NOMO-1 treated with dmso at 0.1 percent for 144 hours (cell line): Measurements from ENCODE around the gene ZNF275.
"Not testable (repeated sequence)": the region's sequence is repeated elsewhere in the genome, so short reads cannot be mapped to it uniquely, and the experiment has no call there.

Source experiments
- DNase-seq: peaks from one replicate; lab custom pipeline; 2025; ENCODE audit not compliant: unreplicated experiment; lab: John Stamatoyannopoulos, UW

ZNF275 gene

DNA sequence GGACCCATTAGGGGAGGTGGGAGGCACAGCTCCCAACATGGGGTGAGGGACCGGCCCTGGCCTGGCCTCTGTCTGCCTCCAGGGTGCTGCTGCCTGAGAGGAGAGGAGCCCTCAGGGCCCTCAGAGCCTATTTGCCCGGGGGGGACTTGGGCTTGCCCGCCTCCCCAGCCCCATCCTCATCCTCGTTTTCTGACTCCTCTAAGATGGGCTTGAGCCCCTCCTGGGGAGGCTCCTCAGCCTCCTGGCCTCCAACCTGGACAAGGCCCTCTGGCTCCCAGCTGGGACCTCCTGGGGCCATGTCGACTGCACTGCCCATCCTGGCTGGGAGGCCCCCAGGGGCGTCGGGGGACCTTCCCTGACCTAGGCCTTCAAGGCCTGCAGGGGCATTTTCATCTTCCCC lies 15.1 kb upstream of the ZNF275 start:
- DNase-seq, result no peak

DNA sequence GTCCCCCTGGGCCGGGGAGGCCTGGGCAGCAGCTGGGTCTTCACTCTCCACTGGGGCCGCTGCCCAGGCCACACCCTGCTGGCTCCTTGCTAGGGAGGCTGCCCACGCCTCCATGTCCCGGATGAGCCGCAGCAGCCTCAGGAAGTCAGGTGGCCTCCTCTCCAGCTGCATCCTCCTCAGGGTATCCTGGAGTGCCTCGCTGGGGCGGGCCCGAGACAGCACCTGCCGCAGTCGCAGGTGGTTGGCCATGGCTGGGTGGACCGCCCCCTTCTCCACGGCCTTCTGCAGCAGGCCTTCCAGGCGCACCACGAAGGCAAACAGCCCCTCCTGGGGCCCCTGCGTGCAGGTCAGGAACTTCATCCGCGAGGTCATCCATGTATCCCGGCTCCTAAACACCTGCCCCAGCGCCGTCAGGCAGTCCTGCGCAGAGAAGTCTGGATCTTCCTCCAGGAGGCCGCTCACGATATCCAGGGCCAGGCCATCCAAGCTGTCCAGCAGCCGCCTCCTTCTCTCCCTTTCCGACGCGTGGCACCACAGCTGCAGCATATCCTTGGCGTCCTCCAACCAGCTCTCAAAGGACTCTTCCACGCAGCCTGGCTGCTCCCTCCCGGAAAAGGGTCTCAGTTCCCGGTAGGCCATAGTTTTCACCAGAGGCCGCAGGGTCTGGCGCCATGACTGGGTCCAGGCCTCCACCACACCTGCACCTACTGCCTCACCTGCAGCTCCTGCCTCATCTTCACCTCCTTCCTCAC lies 14.5 kb upstream of the ZNF275 start:
- DNase-seq, result no peak

DNA sequence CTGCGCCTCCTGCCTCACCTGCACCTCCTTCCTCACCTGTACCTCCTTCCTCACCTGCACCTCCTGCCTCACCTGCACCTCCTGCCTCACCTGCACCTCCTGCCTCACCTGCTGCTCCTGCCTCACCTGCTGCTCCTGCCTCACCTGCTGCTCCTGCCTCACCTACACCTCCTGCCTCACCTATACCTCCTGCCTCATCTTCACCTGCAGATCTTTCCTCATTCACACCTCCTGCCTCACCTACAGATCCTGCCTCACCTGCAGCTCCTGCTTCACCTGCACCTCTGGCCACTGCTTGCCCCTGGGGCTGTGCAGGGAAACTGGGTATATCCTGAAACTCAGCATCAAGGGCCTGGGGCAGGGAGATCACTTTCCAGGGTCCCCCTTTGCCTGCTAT lies 13.9 kb upstream of the ZNF275 start:
- not testable (repeated sequence) for DNase-seq

DNA sequence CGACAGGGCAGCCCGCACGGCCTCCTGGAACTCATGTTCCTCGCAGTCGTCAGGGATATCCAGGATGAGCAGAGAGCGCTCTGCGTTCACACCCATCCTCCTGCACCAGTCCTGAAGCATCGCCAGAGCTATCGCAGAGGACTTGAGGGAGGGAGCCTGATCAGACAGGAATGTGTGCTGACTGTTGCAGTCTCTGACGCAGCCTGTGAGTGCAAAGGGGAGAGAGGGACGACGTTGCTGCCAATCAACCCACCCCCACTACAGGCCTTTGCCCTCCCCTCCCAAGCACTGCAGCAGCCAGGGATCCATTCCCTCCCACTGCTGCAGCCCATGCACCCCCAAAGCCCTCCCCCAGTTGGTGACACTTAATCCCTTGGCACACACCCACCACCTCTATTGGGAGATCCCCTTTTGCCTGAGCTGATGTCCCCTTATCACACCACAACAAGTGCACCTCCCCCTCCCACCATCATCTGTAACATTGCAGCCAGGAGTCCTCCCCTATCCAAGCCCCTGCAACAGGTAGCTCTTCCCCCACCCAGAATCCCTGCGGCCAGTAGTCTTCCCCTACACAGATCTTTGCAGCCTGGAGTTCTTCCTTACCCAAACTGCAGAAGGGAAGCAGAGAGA lies 13.3 kb upstream of the ZNF275 start:
- no peak for DNase-seq

DNA sequence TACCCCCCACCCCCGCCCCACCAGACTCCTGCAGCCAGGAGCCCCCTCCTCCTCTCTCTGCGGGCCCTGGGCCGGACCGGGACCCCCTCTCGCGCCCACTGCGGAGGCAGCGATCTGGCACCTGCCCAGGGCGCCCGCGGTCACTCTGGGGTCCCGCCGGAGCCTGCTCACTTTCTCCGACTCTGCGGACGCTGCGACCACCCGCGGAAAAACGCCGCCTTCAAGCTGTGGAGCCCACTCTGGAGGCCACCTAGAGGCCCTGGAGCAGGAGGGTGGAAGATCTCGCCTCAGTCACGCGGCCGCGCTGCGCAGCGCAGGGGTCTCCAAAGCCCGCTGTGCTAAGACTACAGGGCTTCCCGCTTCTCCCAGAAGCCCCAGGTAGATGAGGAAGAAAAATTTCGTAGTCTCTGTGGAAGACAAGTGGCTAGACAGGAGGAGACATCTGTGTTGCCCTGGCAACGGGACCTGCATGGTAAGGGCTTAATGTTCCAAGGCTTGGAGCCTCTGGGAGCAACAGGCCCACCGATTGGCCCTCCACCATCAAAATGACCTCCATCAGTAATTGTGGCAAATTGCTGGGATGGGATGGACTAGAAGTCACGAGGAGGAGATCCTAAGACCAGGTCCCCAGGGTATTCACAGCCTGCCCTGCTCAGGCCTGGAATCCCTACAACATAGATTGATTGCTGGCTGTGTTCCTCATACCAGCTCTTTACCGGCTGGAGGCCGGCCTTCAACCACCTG lies 12.4 kb upstream of the ZNF275 start, which contains the start of gene PNMA6F:
TSS of gene PNMA6F (minus strand) at position 387 of the 744 bp plus-strand sequence. CDS start 1,093 bp downstream, outside the sequence.
- DNase-seq, result no peak

DNA sequence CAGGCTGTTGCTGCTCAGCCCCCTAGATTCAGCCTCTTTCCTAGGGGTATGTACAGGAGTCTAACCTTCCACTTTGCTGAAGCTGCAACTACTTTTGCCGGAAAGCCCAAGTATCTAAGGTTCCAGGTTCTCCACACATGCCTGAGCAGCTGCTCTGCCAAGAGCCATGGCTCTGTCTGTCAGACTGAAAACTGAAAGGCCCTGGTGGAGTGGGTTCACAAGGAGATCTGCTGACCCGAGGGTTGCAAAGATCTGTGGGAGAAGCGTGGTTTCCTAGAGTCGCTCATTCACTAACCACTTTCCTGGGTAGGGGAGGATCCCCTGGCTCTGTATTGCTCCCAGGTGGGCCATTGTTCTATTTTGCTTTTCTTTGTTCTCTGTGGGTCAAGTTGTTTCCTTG lies 6.4 kb upstream of the ZNF275 start:
- DNase-seq, result no peak

DNA sequence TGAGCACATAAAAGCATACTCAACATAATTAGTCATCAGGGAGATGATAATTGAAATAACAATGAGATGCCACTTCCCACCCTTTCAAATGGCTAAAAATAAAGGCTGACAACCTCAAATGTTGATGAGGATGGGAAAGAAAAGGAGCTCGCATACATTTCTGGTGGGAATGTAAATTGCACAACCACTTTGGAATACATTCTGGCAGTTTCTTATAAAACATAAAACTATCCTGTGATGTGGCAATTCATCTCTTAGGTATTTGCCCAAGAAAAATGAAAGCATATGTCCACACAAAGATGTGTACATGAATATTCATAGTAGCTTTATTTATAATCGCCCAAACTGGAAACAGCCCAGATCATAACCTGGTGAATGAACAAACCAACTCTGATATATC lies 687 bp upstream of the ZNF275 start:
- DNase-seq, result no peak

DNA sequence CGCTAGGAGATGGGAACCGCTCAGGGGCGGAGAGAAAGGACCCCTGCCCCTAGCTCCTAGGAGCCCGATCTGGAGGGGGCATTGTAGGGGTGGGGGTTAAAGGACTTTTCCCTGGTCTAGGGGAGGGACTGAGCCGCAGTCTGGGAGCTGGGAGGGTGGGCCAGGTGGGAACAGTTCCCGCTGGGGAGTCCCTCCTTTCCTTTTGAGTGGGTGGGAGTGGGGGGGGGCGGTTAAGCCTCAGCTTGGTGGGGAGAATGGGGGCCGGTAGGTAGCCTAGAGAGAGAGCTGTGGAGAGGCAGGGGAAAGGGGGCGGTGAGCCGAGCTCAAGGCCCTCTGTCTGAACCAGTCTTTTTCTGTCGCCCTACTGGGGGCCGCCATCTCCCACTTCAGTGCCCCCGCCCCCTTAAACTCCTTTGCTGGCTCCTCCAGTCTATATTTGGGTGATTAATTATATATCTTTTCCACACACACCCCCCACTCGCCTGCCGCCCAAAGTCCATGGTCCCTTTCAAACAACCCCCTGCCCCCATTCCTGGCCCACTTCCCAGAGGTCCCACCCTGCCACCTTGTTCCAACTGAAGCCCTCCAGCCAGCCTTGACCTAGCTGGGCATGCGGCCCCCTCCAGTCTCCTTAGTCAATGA lies 822 bp downstream of the ZNF275 start:
- DNase-seq, result no peak

DNA sequence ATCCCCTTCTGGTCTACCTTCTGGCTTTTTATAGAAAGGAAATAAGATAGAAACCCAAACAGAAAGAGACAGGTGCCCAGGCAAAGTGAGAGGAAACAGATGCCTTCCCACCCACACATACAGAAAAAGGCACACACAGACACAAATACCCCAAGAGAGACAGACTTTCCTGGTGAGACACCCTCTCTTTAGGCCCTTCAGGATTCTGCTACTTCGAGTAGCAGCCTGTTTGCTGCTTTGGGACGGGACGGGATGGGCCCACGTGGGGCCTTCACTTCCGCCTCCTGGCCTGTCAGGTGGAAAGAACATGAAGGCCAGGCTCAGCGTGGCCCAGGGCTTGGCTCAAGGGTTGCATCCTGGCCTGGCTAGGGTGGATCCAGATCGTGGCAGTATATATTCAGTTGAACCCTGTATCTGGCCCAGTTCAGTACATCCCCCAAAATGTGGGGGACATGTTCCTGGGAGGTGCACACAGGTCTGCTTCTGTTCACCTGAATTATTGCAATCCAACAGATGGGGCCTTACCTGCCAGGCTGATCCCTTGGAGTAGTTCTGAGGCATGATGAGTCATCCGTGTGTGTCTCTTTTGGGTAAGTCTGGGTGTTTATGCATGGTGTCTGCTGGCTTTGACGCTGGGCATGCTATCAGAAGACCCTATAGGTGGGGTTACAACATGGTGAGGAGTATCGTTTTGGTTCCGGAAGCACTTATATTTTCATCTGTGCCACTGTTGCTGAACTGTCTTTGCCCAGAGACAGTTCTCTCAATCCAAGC lies 2.4 kb downstream of the ZNF275 start:
- no peak for DNase-seq

DNA sequence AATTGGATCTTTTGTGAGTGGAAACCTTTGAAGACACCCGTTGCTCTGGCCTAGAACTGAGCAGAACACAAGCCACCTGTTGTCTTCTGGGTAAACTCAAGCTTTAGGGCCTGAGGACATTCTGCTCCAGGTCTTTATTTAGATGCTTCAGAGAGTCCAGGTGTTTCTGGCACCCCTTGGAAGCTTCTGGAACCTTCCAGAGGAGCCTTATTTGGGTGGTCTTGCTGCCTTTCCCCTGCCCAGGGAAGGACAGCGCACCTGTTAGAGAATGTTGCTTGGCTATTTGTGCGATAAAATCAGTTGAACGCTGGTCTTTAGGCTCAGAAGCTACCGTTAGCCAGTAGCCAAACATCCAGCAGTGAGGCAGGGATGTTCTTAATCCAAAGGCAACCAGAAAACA lies 3.0 kb downstream of the ZNF275 start:
- no peak for DNase-seq

DNA sequence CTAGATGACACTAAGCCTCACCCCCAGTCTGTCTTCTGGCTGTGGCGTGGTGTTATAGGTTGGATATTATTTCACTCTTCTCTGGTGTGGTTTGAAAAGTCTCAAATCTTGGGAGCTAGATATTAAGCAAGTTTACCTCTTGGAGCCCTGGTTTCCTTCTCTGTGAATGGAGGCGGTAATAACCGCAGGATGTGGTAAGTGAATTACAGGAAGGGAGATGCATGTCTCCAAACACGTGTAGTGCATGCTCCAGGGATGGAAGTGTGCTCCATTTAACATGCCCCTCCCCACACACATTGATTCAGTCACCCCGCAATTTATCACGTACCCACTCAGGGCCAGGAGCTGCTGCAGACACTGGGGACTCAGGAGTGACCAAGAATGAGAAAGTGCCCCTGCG lies 4.9 kb downstream of the ZNF275 start:
- no peak for DNase-seq

DNA sequence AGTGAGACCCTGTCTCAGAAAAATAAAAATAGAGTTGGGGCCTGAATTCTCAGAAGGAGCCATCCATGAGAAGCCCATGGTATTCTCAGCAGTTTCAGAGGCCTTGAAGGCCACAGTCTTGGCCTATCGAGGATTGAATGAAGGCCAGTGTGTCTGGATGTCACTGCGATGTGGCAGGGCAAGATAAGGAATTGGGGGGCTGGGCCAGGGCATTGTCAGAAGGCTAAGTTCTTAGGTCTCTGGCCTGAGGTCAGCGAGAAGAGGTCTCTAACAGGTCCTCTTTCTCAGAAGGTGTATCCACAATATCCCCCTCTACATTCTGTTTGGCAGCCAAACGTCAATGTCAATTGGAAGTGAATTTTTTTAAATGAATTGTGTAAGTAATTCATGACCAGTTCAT lies 5.7 kb downstream of the ZNF275 start:
- no peak for DNase-seq

DNA sequence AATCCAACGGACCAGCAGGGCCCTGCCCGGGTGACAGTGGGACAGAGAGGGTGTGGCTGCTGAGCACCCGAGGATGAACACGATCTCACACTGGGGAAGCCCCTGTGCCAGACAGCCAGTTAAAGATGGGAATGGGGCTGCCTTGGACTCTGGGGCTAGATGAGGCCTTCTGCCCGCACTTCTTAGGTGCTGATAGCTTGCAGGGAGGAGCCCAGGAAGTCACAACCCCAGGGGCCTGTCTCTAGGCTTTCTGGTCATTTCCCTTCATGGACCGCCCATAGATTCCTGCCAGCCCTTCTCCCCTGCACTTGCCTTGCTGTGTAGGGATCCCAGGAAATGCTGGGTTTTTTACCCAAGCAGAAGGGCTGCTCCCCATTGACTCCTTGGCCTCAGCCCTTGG lies 6.2 kb downstream of the ZNF275 start:
- DNase-seq, result no peak

DNA sequence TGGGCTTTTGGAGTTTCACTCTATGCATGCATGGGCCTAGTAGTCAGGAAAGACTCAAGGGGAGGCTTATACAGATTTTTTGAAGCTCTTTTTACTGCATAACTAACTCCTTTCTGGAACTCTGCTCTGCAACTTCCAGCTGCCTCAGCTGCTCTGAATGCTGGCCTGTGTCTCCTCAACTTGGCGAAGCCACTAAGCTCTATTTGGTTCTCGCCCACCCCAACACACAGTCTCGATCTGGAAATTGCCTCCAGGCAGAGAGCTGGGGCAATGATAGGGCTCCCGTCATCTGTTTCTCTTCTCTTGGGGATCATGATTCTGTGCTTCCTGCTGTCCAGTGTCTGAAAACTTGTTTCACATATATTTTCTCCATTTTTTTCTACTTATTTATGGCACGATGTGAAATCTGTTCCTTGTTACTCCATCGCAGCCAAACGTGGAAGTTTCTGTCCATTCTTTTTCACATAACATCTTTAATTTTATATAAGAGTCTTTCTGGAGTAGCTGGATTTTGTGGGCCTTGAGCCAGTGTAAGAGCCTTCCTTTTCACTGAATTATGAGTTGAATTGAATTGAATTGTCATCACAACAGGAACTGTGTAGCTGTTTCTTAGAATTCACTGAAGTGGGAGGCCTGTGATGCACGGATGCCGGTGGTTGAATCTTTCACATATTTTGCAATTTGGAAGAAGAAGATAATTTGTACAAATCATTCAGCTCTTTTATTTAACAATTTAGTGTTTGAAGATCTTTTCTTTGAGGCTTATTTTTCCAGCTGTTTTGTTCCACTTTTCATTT lies 9.0 kb downstream of the ZNF275 start:
- no peak for DNase-seq

DNA sequence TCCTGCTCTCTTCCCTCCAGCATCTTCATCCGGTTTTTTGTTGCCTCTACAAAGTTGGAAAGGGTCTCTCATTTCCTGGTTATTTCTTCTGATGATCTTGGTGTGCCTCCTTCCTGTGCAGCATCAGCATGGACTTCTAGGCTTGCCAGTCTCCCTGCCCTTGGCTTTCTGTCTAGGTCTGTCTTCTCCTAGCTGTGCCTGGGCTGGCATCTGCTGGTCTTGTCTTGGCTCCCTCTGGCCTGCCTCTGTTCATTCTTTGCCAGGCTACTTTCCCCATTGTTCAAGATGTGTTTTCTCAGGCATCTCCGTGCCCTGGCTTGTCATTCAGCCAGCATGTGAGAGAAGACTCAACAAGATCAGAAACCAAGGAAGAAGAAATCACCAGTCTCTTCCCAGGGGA lies 9.7 kb downstream of the ZNF275 start:
- DNase-seq, result no peak

DNA sequence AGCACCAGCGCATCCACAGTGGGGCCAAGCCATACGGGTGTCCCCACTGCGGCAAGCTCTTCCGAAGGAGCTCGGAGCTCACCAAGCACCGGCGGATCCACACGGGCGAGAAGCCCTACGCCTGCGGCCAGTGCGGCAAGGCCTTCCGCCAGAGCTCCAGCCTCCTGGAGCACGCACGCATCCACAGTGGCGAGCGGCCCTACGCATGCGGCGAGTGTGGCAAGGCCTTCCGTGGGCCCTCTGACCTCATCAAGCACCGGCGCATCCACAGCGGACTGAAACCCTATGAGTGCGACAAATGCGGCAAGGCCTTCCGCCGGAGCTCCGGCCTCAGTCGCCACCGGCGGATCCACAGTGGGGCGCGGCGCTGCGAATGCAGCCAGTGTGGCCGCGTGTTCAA lies 13.6 kb downstream of the ZNF275 start:
- DNase-seq, result no peak

DNA sequence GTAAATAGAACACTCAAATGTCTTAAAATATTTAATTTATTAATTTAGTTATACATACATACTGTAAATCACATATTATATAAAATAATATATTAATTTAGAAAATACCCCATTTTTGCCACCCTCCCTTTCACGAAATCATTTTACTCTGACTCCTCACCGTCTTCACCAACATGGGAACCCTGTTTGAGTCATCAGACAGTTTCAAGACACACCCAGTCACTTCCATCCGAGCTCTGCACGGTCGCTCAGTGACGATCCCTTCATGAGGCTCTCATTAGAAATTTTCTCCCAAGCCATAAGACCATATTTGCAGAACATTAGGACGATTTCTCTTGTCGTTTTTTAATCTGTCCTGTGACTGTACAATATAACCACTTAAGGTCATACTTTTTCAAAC lies 14.5 kb downstream of the ZNF275 start:
- DNase-seq, result no peak

DNA sequence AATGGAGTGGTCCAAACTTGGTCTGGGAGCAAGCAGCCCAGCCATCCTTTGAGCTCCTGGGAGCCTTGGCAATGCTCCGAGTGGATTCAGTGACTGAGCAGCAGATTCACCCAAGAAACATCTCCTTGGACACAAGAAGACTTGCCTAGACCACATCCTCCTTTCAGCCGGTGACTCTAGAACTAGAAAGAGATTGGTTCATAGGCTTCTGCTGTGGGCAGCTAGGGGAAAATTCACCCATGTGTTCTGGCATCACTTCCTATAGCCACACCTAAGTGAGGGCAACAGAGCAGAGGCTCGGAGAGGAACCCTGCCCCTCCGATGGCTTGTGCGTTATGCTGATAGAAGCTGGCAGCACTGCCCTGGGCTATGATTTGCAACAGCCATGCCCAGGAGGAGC lies 16.0 kb downstream of the ZNF275 start:
- DNase-seq, result no peak

DNA sequence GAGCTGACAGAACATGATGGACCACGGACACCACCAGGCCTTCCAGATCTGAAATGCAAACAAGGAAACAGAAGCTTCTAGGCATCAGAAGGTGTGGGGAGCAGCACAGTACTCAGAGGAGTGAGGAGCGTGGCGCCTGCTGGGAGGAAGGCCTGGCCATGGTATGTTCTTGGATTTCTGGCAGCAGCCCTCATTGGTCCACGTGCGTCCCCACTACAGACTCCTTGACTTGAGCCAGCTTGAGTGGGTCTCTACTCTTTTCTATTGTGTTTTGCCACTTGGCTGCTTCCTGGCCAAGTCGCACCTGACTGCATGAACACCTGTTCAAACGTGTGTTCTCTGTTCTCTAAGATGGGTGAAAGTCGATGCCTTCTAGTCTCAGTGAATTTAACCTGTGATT lies 18.0 kb downstream of the ZNF275 start:
- DNase-seq, result no peak

DNA sequence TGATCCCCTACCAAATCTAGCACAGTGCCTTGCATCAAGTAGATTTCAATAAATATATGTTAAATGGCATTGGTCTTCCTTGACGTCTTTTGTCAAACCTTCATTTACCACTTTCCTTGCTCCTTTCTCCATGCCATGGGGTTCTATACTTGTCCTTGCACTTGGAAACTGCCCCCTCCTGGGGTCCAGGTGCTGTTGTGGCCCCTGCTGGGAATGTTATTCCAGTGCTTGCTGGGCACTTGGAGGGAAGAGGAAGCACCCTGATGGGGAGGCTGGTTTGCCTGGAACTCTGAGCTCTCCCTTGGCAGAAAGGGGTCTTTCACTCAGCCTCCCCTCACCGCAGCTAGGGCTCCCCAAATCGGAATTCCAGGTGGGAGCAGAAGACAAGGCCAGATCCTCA lies 18.9 kb downstream of the ZNF275 start:
- no peak for DNase-seq
